ENCODE results near the gene HOATZ.

Gene HOATZ

DNA sequence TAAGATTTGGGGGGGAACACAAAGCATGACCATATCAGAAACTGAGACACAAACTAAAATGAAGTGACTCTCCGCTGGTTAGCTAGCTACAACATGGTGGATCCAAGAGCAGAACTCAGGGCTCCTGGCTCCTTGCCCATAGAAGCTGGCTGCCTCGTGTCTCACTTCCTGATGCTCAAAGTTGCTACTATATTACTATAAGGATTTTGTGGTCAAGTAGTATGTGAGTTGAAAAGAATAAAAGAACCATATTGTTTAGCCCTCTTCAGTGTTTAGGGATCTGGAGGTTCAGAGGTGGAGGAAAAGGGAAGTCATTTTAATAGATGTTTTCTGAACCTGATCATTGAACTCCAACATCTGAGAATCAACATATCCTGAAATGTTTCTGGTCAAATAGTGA lies 70.8 kb downstream of the HOATZ start:
- Histone ChIP-seq H2AFZ (ENCODE audit: low read depth, low read length) (peak overlapping the region; percentile 67), H3K4me3 (ENCODE audit: low read length) (no peak overlapping the region), H3K9me3 (ENCODE audit: insufficient read depth, low read length) (no peaks in the 10 kb centered on the region), H3K4me2 (ENCODE audit: low read length) (no peak overlapping the region), H3K9ac (ENCODE audit: low read length) (no peak overlapping the region), H3K36me3 (replicated peaks; ENCODE audit: low read depth, low read length) (no peaks in the 10 kb centered on the region), H3K27ac (ENCODE audit: low read length) (no peak overlapping the region), H3K27me3 (ENCODE audit: low read depth, low read length) (no peaks in the 10 kb centered on the region), H3K4me1 (ENCODE audit: low read length) (peaks cover 12% of the 10 kb centered on the region), H3K79me2 (ENCODE audit: low read length) (no peaks in the 10 kb centered on the region), H4K20me1 (ENCODE audit: insufficient read depth, low read length) (no peaks in the 10 kb centered on the region)
- TF ChIP-seq CTCF (IDR thresholded peaks at IDR 0.05; ENCODE audit: low read depth, low read length) (no peak), EZH2phosphoT487 (IDR thresholded peaks at IDR 0.05; ENCODE audit: low read depth) (no peak)

DNA sequence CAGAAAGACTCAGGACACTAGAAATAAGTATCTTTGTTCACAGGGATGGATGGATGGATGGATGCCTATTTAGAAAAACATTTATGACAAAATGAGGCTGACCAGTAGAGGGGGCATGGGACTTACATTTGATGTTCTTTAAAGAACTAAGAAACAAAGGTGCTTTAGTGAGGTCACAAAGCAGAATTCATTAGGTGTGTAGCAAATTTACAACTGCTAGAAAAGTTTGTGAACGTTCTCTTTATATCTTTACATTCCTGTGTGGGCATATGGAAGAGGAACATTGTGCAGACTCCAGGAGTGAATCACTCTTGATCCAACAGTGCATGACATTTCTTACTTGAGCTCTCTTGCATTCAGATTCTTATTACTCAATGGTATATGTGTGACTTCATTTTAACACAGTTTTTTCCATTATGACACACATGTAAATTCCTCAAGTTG lies 71.8 kb downstream of the HOATZ start:
- Histone ChIP-seq H4K20me1 (ENCODE audit: insufficient read depth, low read length) (no peaks in the 10 kb centered on the region), H3K9me3 (ENCODE audit: insufficient read depth, low read length) (no peaks in the 10 kb centered on the region), H3K79me2 (ENCODE audit: low read length) (no peaks in the 10 kb centered on the region), H3K36me3 (replicated peaks; ENCODE audit: low read depth, low read length) (no peaks in the 10 kb centered on the region), H2AFZ (ENCODE audit: low read depth, low read length) (no peak overlapping the region), H3K4me2 (ENCODE audit: low read length) (no peak overlapping the region), H3K4me1 (ENCODE audit: low read length) (peaks cover 12% of the 10 kb centered on the region), H3K4me3 (ENCODE audit: low read length) (no peak overlapping the region), H3K27me3 (ENCODE audit: low read depth, low read length) (0 out of 2 replicates have a peak, but pooled peaks cover 3% of the 10 kb centered on the region), H3K9ac (ENCODE audit: low read length) (no peak overlapping the region), H3K27ac (ENCODE audit: low read length) (no peak overlapping the region)
- TF ChIP-seq CTCF (IDR thresholded peaks at IDR 0.05; ENCODE audit: low read depth, low read length) (peak; percentile 70), EZH2phosphoT487 (IDR thresholded peaks at IDR 0.05; ENCODE audit: low read depth) (no peak)
